K562 (cell line): ENCODE data around the gene HMOX1. TPM values are rescaled to one million over a fixed set of nuclear protein-coding genes. Genes with fewer than 3 reads are reported as not detected.

Source experiments
- ATAC-seq: fragments of 200-7000 bp; cut with Tn5 transposase; 3 replicates; pipeline ENCODE4 v1.9.1; 2020; ENCODE audit warnings: moderate library complexity
- BruUV-seq: library from RNA; stranded (reverse); fragments of 400-500 nt; replicated peaks from 2 replicates; lab custom pipeline; 2021; lab: Mats Ljungman, UMichigan
- CTCF ChIA-PET: fragments of 300-600 bp; formaldehyde crosslinking; extraction: SDS; loops from one replicate; lab custom pipeline; 2021; ENCODE audit warnings: low intra/inter-chr PET ratio; lab: Yijun Ruan, JAX
- POLR2A ChIA-PET: fragments of 300-600, 350-650 bp; sonication (Branson Sonifier 250); formaldehyde crosslinking; extraction: SDS; loops from one replicate; lab custom pipeline; 2021; ENCODE audit warnings: antibody characterized with exemption, inconsistent platforms; lab: Yijun Ruan, JAX
- DNase-seq, 4 experiments: peaks; one replicate each; pipeline versions ENCODE4 v3.0.0 to v3.0.0-alpha.2; 2011 to 2018; ENCODE audit warnings: low spot score in 3 of 4, mixed read lengths in 3 of 4; ENCODE audit errors: extremely low read depth in 1 of 4
- FAIRE-seq: peaks from 2 replicates; lab custom pipeline; 2011; peaks lifted over from hg19 to GRCh38; lab: Jason Lieb, UNC
- H2AFZ ChIP-seq: 2 replicates; pipeline ENCODE4 v1.6.0; 2011; ENCODE audit warnings: low read depth, low read length, control low read depth, inconsistent platforms
- H3K27ac ChIP-seq: fragments of 200-600 bp; 3 replicates; pipeline ENCODE4 v1.8.0; 2011; ENCODE audit warnings: low read depth, mild to moderate bottlenecking, control low read depth, inconsistent platforms, low read length, moderate library complexity, mixed read lengths; ENCODE audit errors: extremely low read depth
- H3K27me3 ChIP-seq, 2 experiments: fragments of 300-600 bp in 1 of 2; 2 replicates in 1 of 2; 3 replicates in 1 of 2; pipeline versions ENCODE4 v1.6.0 to v1.8.0; 2011; ENCODE audit warnings: inconsistent platforms in 2 of 2, low read length in 2 of 2, mild to moderate bottlenecking in 1 of 2, mixed read lengths in 1 of 2, moderate library complexity in 1 of 2; ENCODE audit not compliant: control insufficient read depth in 2 of 2, insufficient read depth in 2 of 2
- H3K36me3 ChIP-seq: fragments of 300-600 bp; 3 replicates; pipeline ENCODE4 v1.8.0; 2011; ENCODE audit warnings: mild to moderate bottlenecking, low read length, inconsistent platforms; ENCODE audit not compliant: control insufficient read depth, insufficient read depth
- H3K4me1 ChIP-seq, 2 experiments: fragments of 200-600 bp in 1 of 2; replicated peaks in 1 of 2; 2 replicates in 1 of 2; 3 replicates in 1 of 2; pipeline versions ENCODE4 v1.5.1 to v1.8.0; 2011; ENCODE audit warnings: inconsistent platforms in 2 of 2, low read length in 2 of 2, mild to moderate bottlenecking in 1 of 2, mixed read lengths in 1 of 2, moderate library complexity in 1 of 2; ENCODE audit not compliant: control insufficient read depth in 2 of 2, insufficient read depth in 2 of 2
- H3K4me2 ChIP-seq: 2 replicates; pipeline ENCODE4 v1.6.1; 2011; ENCODE audit warnings: low read length, control low read depth, inconsistent platforms, mixed read lengths; ENCODE audit not compliant: insufficient read depth
- H3K4me3 ChIP-seq: fragments of 200-600 bp; sonication (generic), shearing (Covaris generic); 2 replicates; pipeline ENCODE4 v1.5.1; 2016; ENCODE audit warnings: control low read depth, inconsistent platforms
- H3K79me2 ChIP-seq: fragments of 200-600 bp; 3 replicates; pipeline ENCODE4 v1.8.0; 2011; ENCODE audit warnings: low read length, inconsistent platforms; ENCODE audit not compliant: control insufficient read depth, insufficient read depth
- H3K9ac ChIP-seq, 2 experiments: 2 replicates each; pipeline versions ENCODE4 v1.6.0 to v1.6.1; 2011; ENCODE audit warnings: low read depth in 2 of 2, low read length in 2 of 2, control low read depth in 1 of 2, inconsistent platforms in 1 of 2, mild to moderate bottlenecking in 1 of 2, mixed read lengths in 1 of 2; ENCODE audit not compliant: insufficient read depth in 1 of 2
- H3K9me1 ChIP-seq: one replicate; pipeline ENCODE4 v1.6.0; 2011; ENCODE audit warnings: inconsistent platforms, mild to moderate bottlenecking, low read length, moderate library complexity; ENCODE audit not compliant: control insufficient read depth, insufficient read depth
- H3K9me3 ChIP-seq: replicated peaks from 2 replicates; pipeline ENCODE4 v1.5.1; 2011; ENCODE audit warnings: low read depth, low read length, inconsistent platforms; ENCODE audit not compliant: control insufficient read depth, insufficient read depth
- H4K20me1 ChIP-seq: replicated peaks from 2 replicates; pipeline ENCODE4 v1.6.1; 2011; ENCODE audit warnings: low read length, inconsistent platforms, mixed read lengths; ENCODE audit not compliant: control insufficient read depth, insufficient read depth
- ERF ChIP-seq: fragments of 450-650 bp; formaldehyde crosslinking; IDR thresholded peaks from 2 replicates; pipeline ENCODE4 v1.4.0; 2020; ENCODE audit warnings: mild to moderate bottlenecking, mixed read lengths
- POLR2AphosphoS5 ChIP-seq: IDR thresholded peaks from 2 replicates; pipeline ENCODE4 v1.6.1; 2011; ENCODE audit warnings: mild to moderate bottlenecking, low read depth, low read length, moderate library complexity; ENCODE audit not compliant: control insufficient read depth, insufficient read depth
- POLR2G ChIP-seq: fragments of 200-400 bp; formaldehyde crosslinking; IDR thresholded peaks from 2 replicates; pipeline ENCODE4 v1.6.1; 2017; ENCODE audit warnings: low read depth, mild to moderate bottlenecking, antibody characterized with exemption, low read length, moderate library complexity
- RBFOX2 ChIP-seq: fragments of 200-400 bp; formaldehyde crosslinking; IDR thresholded peaks from 2 replicates; pipeline ENCODE4 v1.6.1; 2017; ENCODE audit warnings: low read depth, mild to moderate bottlenecking, low read length, moderate library complexity
- WGBS: fragments of 100-300 bp; shearing (Covaris generic); methylation state at CpG from one replicate; pipeline ENCODE4 v1.1.6; 2016; ENCODE audit warnings: low coverage, mixed read lengths; ENCODE audit not compliant: insufficient coverage; ENCODE audit errors: missing lambda C conversion rate; 5-methylcytosine and 5-hydroxymethylcytosine counted together
- in situ Hi-C: fragments of 300-500 bp; cut with MboI; formaldehyde crosslinking; loops from 4 replicates; pipeline ENCODE4 v1.15.0; 2018; ENCODE audit warnings: inconsistent platforms, mixed read lengths
- intact Hi-C: fragments of 100-400 bp; cut with micrococcal nuclease; formaldehyde crosslinking; loops from 2 replicates; pipeline ENCODE4 v1.14.2; 2022
- polyA plus RNA-seq, 8 experiments: library from polyadenylated mRNA; depleted of rRNA in 4 of 8; stranded (reverse) in 5 of 8; unstranded in 3 of 8; fragments of >200 nt; fragmentation: Nextera tagmentation in 2 of 8; fragmentation: Illumina TruSeq in 1 of 8; extraction: Ambion mirVana in 2 of 8; extraction: Trizol in 1 of 8; gene quantifications; 2 replicates each; pipeline versions ENCODE4 v1.2.1 to v1.2.3, GENCODE V29; 2011 to 2014; ENCODE audit warnings: inconsistent platforms in 1 of 8, missing spikeins in 1 of 8
- total RNA-seq, 7 experiments: library from RNA; depleted of rRNA in 6 of 7; stranded (reverse); fragments of >200 nt in 6 of 7; fragmentation: Illumina TruSeq in 2 of 7; extraction: Trizol in 2 of 7; gene quantifications; 2 replicates each; pipeline versions ENCODE4 v1.2.1 to v1.2.3, GENCODE V29; 2011 to 2021; ENCODE audit warnings: low replicate concordance in 1 of 7
- TF ChIP-seq, protein P1 (sequence below): fragments of 150-350 bp; IDR thresholded peaks from 2 replicates; pipeline ENCODE4 v1.6.1; 2014; ENCODE audit warnings: low read depth, mild to moderate bottlenecking, low read length, borderline replicate concordance

The HMOX1 gene
- total and polyA plus RNA-seq, 9 of the 15 experiments (the other 6 are each of a cell fraction or from before 2014, with no cell fraction given) = not detected

DNA sequence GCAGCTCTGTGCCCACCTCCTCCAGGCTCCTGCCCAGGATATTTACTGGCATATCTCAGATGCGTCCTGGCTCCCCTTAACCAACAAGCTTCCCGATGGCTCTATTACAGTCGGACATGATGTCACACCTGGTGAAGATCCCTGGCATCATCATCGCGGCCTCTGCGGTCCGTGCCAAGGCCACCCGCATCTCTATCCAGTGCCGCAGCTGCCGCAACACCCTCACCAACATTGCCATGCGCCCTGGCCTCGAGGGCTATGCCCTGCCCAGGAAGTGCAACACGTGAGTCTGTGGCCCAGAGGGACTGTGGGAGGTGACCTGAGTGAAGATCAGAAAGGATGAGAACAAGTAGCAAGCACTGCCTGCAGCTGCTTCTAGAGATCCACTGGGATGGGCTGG lies 25.5 kb downstream of the HMOX1 start:
- H2AFZ ChIP-seq = no peak overlapping the region
- peaks cover 5 to 16% of the 10 kb centered on the region in 2 experiments; a peak in 4 of 5 replicates for H3K4me1 ChIP-seq
- POLR2A ChIA-PET = interaction anchor here (0.6 to 1.0 kb wide), 4 partner anchors 8 to 72 kb away, joined by 3 read pairs; no protein-coding TSS in a partner anchor
- no peak overlapping the region for H3K4me3 ChIP-seq
- H3K36me3 ChIP-seq = peaks cover 91% of the 10 kb centered on the region
- no peak for DNase-seq
- H3K9me3 ChIP-seq = no peaks in the 10 kb centered on the region
- in situ Hi-C loops = no loop called here
- no peaks in the 10 kb centered on the region for H3K27me3 ChIP-seq
- WGBS = 99% methylated on average over 11 of the region's 13 CpGs
- CTCF ChIA-PET = no interaction called here
- TF ChIP-seq ERF (CRISPR knock-in tag) = no peak
- TF ChIP-seq, protein P1, sequence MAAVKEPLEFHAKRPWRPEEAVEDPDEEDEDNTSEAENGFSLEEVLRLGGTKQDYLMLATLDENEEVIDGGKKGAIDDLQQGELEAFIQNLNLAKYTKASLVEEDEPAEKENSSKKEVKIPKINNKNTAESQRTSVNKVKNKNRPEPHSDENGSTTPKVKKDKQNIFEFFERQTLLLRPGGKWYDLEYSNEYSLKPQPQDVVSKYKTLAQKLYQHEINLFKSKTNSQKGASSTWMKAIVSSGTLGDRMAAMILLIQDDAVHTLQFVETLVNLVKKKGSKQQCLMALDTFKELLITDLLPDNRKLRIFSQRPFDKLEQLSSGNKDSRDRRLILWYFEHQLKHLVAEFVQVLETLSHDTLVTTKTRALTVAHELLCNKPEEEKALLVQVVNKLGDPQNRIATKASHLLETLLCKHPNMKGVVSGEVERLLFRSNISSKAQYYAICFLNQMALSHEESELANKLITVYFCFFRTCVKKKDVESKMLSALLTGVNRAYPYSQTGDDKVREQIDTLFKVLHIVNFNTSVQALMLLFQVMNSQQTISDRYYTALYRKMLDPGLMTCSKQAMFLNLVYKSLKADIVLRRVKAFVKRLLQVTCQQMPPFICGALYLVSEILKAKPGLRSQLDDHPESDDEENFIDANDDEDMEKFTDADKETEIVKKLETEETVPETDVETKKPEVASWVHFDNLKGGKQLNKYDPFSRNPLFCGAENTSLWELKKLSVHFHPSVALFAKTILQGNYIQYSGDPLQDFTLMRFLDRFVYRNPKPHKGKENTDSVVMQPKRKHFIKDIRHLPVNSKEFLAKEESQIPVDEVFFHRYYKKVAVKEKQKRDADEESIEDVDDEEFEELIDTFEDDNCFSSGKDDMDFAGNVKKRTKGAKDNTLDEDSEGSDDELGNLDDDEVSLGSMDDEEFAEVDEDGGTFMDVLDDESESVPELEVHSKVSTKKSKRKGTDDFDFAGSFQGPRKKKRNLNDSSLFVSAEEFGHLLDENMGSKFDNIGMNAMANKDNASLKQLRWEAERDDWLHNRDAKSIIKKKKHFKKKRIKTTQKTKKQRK = no peak
- no peak for TF ChIP-seq POLR2AphosphoS5
- TF ChIP-seq POLR2G = 0 out of 2 replicates have a peak, but pooled peaks have one; percentile 20
- peak; percentile 61 for TF ChIP-seq RBFOX2
- TF ChIP-seq, all 486 proteins: peak for 2
- Histone ChIP-seq H4K20me1 (0 out of 2 replicates have a peak, but pooled peaks cover 4% of the 10 kb centered on the region), H3K79me2 (peaks cover 16% of the 10 kb centered on the region), H3K9me1 (no peaks in the 10 kb centered on the region), H3K9ac (no peak overlapping the region; a peak in 1 of 4 replicates), H3K27ac (no peak overlapping the region), H3K4me2 (no peak overlapping the region)
- FAIRE-seq (no peak), ATAC-seq (no peak)
- no TSS peak for BruUV-seq
- intact Hi-C loops = loop anchor here (10.0 kb wide), 1 partner anchor 52 kb away; no protein-coding TSS in a partner anchor
